Calu3 (cell line): Measurements from ENCODE around the gene SLIT3. TPM values are rescaled to one million over a fixed set of nuclear protein-coding genes. Genes with fewer than 3 reads are reported as not detected.

ENCODE experiments used
- BruUV-seq: library from RNA; stranded (reverse); fragments of 400-500 nt; replicated peaks from 2 replicates; lab custom pipeline; 2021; lab: Mats Ljungman, UMichigan
- CTCF ChIA-PET: fragments of 300-600 bp; sonication (Branson Sonifier 250); formaldehyde crosslinking; loops from one replicate; lab custom pipeline; 2022; ENCODE audit warnings: antibody characterized with exemption; lab: Charles Lee
- DNase-seq: peaks from one replicate; pipeline ENCODE4 v3.0.0; 2022
- H3K27ac Mint-ChIP-seq: one replicate; pipeline ENCODE4 v1.8.0; 2022; ENCODE audit warnings: mixed read lengths; ENCODE audit not compliant: unreplicated experiment
- H3K27me3 Mint-ChIP-seq: one replicate; pipeline ENCODE4 v1.8.0; 2022; ENCODE audit warnings: mixed read lengths; ENCODE audit not compliant: unreplicated experiment
- H3K36me3 Mint-ChIP-seq: one replicate; pipeline ENCODE4 v1.8.0; 2022; ENCODE audit warnings: mild to moderate bottlenecking, moderate library complexity, mixed read lengths; ENCODE audit not compliant: insufficient read depth, unreplicated experiment
- H3K4me1 Mint-ChIP-seq: one replicate; pipeline ENCODE4 v1.8.0; 2022; ENCODE audit warnings: mild to moderate bottlenecking, low read depth, mixed read lengths; ENCODE audit not compliant: unreplicated experiment
- H3K4me3 Mint-ChIP-seq: one replicate; pipeline ENCODE4 v1.8.0; 2022; ENCODE audit warnings: mild to moderate bottlenecking, low read depth, moderate library complexity, mixed read lengths; ENCODE audit not compliant: unreplicated experiment
- H3K9me3 Mint-ChIP-seq: one replicate; pipeline ENCODE4 v1.8.0; 2022; ENCODE audit warnings: low read depth, mixed read lengths; ENCODE audit not compliant: unreplicated experiment
- CTCF ChIP-seq: fragments of 200-600 bp; IDR thresholded peaks from one replicate; pipeline ENCODE4 v1.8.0; 2022; ENCODE audit warnings: antibody characterized with exemption; ENCODE audit not compliant: unreplicated experiment
- intact Hi-C: fragments of 100-400 bp; cut with micrococcal nuclease; formaldehyde crosslinking; loops from one replicate; pipeline ENCODE4 v1.10.0; 2022; ENCODE audit not compliant: unreplicated experiment
- total RNA-seq: library from RNA; stranded (reverse); gene quantifications from 2 replicates; pipeline ENCODE4 v1.2.3, GENCODE V29; 2022

SLIT3 gene
- total RNA-seq, 1 experiment from 2014 or later: not detected

- no peaks in the 10 kb centered on the region for H3K4me1 Mint-ChIP-seq
These were observed 579.0 kb downstream of the SLIT3 start for GRCh38 chr5:168721966-168722365.

GRCh38 chr5:168721002-168721753, 579.8 kb downstream of the SLIT3 start:
- CTCF ChIA-PET: no interaction called here
- BruUV-seq: no TSS peak
- H3K36me3 Mint-ChIP-seq: no peaks in the 10 kb centered on the region

More at GRCh38 chr5:168721966-168722365, 579.0 kb downstream of the SLIT3 start:
- H3K36me3 Mint-ChIP-seq: no peaks in the 10 kb centered on the region
- no peak overlapping the region for H3K27ac Mint-ChIP-seq
- no peak overlapping the region for H3K4me3 Mint-ChIP-seq
- H3K27me3 Mint-ChIP-seq: peaks cover 59% of the 10 kb centered on the region
- DNase-seq: no peak
- no peak for TF ChIP-seq CTCF
- no TSS peak for BruUV-seq
- CTCF ChIA-PET: no interaction called here
- no peaks in the 10 kb centered on the region for H3K9me3 Mint-ChIP-seq
- intact Hi-C loops: no loop called here

DNA sequence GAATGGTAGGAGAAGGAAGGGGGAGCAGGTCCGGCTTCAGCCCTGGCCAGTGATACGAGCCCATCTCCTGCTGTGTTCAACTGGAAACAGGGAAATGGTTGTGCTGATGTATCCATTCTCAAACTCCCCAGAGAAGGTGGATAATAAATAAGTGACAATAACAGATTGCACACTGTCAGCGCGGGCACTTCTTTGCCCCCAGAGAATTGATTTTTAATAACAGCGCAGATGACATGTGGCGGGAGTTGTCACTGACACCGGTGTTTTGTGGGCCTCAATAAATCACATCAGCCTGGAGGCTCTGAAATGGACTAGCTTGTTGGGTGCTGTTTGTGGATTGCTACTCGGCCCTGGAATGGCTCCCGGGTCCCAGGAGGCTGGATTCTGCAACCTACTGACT, 580.4 kb downstream of the SLIT3 start:
- Mint-ChIP-seq H3K9me3 (no peaks in the 10 kb centered on the region), H3K36me3 (no peaks in the 10 kb centered on the region), H3K4me1 (no peaks in the 10 kb centered on the region), H3K27ac (no peak overlapping the region), H3K4me3 (no peak overlapping the region), H3K27me3 (peaks cover 54% of the 10 kb centered on the region)
- CTCF ChIA-PET: no interaction called here
- no TSS peak for BruUV-seq
- TF ChIP-seq CTCF: no peak
- intact Hi-C loops: no loop called here
- no peak for DNase-seq

More at GRCh38 chr5:168721002-168721753, 579.8 kb downstream of the SLIT3 start:
- Mint-ChIP-seq H3K27ac (no peak overlapping the region), H3K9me3 (no peaks in the 10 kb centered on the region), H3K4me3 (no peak overlapping the region), H3K27me3 (peaks cover 54% of the 10 kb centered on the region), H3K4me1 (no peaks in the 10 kb centered on the region)
- intact Hi-C loops: no loop called here
- no peak for TF ChIP-seq CTCF
- DNase-seq: no peak

GRCh38 chr5:168714046-168714445, 586.9 kb downstream of the SLIT3 start:
- H3K4me1 Mint-ChIP-seq: peaks cover 25% of the 10 kb centered on the region
- H3K9me3 Mint-ChIP-seq: no peaks in the 10 kb centered on the region
- H3K4me3 Mint-ChIP-seq: no peak overlapping the region
- DNase-seq: no peak
- H3K27me3 Mint-ChIP-seq: peaks cover 2% of the 10 kb centered on the region
- no TSS peak for BruUV-seq
- H3K27ac Mint-ChIP-seq: no peak overlapping the region
- H3K36me3 Mint-ChIP-seq: no peaks in the 10 kb centered on the region
- intact Hi-C loops: no loop called here
- CTCF ChIA-PET: no interaction called here
- no peak for TF ChIP-seq CTCF
